NCI-H510A treated with DMSO at 0.1 percent for 48 hours (cell line): Measurements from ENCODE around the gene SHC2.
"Not testable (repeated sequence)": the region's sequence is repeated elsewhere in the genome, so short reads cannot be mapped to it uniquely, and the experiment has no call there.

ENCODE experiments used
- DNase-seq: peaks from one replicate; lab custom pipeline; 2025; lab: John Stamatoyannopoulos, UW

Gene SHC2

GRCh38 chr19:406971-407510 lies 53.8 kb downstream of the SHC2 start:
- DNase-seq, result no peak

GRCh38 chr19:406135-406781 lies 54.6 kb downstream of the SHC2 start:
- no peak for DNase-seq

GRCh38 chr19:405121-405965 lies 55.5 kb downstream of the SHC2 start:
- DNase-seq, result no peak

GRCh38 chr19:403221-404027 lies 57.4 kb downstream of the SHC2 start:
- no peak for DNase-seq

- no peak for DNase-seq
Measured at GRCh38 chr19:402786-403185, 58.0 kb downstream of the SHC2 start.

- DNase-seq, result no peak
Measured at GRCh38 chr19:401866-402511, 58.8 kb downstream of the SHC2 start.

GRCh38 chr19:400976-401865 lies 59.6 kb downstream of the SHC2 start:
- DNase-seq, result no peak

GRCh38 chr19:399370-399769 lies 61.5 kb downstream of the SHC2 start:
- no peak for DNase-seq

- no peak for DNase-seq
Measured at GRCh38 chr19:398719-399118, 62.1 kb downstream of the SHC2 start.

- no peak for DNase-seq
Measured at GRCh38 chr19:397941-398706, 62.7 kb downstream of the SHC2 start.

GRCh38 chr19:397321-397720 lies 63.5 kb downstream of the SHC2 start:
- no peak for DNase-seq

- no peak for DNase-seq
Measured at GRCh38 chr19:395467-395866, 65.4 kb downstream of the SHC2 start.

- not testable (repeated sequence) for DNase-seq
Measured at GRCh38 chr19:394857-395256, 66.0 kb downstream of the SHC2 start.

- DNase-seq, result not testable (repeated sequence)
Measured at GRCh38 chr19:393560-393959, 67.3 kb downstream of the SHC2 start.

- no peak for DNase-seq
Measured at GRCh38 chr19:392375-392970, 68.4 kb downstream of the SHC2 start.

- no peak for DNase-seq
Measured at GRCh38 chr19:391726-392374, 69.0 kb downstream of the SHC2 start.

GRCh38 chr19:391207-391557 lies 69.7 kb downstream of the SHC2 start:
- no peak for DNase-seq

GRCh38 chr19:390386-391206 lies 70.2 kb downstream of the SHC2 start:
- DNase-seq, result no peak
